T-helper 9 cell (primary cell): ENCODE data around the gene HORMAD2.
"Not testable (repeated sequence)": the region's sequence is repeated elsewhere in the genome, so short reads cannot be mapped to it uniquely, and the experiment has no call there.

Source experiments
- DNase-seq: peaks from one replicate; pipeline ENCODE4 v3.0.0-alpha.2; 2020

The HORMAD2 gene

DNA sequence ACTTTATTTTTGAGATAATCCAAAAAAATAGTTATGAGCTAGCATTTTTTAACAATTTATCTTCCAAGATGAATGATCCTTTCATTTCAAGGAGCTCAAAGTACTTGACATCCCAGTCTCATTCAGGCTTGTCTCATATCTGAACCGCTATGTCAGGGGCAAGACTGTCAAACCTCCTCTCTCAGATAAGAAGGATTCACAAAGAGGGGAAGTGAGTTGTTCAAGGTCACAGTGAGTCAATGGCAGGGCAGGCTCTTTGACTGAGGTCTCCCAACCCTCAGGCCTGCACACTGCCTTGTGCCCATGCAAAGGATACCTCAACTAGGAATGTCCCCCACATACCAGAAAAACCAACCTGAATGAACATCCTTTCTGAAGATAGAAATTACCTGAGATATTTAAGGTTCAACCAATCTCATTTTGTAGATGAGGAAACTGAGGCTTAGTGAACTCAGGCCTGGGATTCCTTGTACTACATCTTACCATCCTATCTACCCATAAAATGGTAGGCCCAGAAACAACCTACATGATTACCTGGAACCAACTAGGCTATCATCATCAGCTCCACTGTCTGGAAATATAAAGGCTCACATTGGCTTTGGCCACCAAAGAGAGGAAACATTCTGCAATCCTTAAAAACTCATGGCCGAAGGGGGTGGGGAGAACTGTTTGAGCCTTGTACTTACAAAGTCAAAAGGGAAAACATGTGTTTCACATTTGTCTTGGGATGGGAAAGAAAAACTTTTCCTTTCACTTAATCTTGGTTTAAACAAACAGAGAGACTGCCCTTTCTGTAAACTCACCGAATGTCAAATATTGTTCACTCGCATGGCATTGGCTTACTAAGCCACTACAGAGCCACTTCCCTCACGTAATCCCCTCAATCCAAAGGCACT is 115.2 kb downstream of the HORMAD2 start:
- DNase-seq = no peak

DNA sequence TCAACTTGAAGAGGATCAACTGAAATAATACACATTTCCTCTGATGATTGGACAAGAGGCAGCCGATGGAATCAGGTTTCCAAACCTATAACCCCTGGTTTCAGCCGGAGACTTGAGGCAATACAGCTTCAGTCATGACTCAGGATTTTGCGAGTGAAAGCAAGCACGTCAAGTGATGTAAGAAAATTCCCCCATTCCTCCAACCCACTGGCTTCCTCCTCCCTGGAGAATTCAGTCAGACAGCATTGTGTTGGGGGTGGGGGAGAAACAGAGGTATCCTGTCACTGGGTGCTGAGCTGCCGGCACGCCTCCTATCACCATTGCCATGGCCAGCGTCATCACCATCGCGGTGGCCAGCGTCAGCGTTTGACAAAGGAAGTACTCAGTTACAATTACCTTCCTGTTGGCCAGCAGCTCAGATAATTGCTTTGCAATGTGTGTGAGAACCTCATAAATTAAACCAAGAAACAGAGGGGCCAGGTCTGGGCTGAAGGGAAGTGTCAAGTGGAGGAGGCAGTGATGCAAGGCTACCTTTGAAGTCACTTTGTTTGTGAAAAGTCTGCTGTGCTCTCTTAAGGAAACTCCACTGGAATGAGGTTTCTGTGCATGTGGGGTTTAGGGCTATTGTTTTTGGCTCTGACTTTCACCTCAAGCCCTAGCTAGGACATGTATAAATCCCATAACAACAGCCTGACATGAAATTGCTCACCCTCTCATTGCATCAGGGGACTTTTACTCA is 116.0 kb downstream of the HORMAD2 start:
- no peak for DNase-seq

DNA sequence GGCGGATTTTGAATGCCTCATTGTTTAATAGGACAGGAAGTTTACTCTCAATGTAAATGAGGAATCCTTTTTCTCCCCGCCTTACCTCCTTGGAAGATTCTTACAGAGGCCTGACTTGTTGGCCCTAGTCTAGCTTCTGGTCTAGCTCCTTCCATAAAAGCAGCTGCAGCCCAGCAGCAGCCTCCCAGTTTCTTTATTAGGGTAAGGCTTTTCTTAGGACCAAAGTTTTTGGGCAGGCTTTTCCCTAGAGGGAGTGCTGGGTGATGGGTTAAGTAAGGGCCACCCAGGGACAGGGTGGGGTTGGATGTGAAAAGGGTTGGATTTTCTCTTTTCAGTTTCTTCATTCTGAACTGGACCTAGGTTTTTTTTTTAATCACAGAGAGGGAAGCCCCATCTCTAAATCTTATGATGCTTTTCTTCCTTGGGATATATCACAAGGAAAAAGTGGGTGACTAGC is 116.6 kb downstream of the HORMAD2 start:
- no peak for DNase-seq

DNA sequence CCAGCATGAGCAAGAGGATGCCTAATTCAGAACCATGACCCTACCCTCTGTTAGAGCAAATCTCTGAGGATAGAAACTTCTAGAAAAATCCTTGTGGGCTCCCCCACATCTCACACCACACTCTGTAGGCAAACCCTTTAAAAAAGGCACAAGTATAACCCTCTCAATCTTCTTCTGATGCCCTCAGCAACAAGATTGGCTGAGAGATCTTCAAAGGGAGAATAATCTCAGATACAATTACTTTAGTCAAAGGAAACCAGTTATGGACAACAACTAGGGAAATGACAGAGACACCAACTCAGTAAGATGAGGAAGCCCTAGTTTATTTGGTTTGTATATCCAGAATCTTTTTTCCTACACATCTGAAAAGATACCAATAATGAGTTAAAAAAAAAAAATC is 117.1 kb downstream of the HORMAD2 start:
- DNase-seq = no peak

DNA sequence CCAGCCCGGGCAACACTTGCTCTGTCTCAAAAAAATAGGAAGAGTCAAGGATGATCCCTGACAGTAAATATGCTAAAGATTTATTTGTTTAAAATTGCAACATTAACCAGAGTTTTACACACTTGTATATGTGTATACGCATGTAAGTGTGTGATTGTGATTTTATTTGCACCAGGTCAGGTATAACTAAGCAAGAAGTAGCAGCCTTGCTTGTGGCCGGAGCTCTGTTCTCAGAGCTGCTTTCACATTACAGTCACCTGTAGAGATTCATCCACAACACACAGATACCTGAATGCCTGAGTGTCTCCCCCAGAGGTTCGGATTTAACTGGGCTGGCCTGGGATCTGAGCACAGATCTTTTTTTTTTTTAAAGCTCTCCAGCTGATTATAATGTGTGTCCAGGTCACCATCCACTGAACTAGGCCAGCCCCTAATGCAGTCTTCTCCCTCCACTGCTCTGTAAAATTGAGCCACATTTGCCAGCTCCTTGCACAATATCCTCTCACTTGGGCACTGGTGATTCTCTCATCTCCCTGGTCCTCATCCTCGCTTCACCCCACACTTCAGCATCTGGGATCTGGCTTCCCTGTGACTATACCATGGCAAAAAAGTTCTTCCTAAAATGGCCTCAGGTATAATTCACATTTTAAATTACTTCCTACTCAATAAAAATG is 118.0 kb downstream of the HORMAD2 start:
- DNase-seq = no peak

DNA sequence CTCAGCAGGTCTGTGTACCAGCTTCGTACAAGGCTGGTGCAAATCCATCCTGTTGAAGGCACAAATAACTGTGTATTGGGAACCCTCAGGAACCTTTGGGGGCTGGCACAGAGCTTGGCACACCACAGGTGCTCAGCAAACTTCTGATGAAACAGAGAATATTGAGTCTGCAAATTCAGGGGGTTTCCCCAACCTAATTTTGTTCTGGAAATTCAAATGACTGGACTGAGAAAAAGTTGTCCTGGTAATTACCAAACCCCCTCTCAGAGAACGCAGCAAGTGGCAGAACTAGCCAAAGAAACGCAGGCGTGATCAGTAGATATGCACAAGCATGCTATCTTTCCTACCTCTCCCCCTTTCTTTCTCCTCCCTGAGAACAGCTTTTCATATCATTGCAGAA is 118.7 kb downstream of the HORMAD2 start:
- no peak for DNase-seq

DNA sequence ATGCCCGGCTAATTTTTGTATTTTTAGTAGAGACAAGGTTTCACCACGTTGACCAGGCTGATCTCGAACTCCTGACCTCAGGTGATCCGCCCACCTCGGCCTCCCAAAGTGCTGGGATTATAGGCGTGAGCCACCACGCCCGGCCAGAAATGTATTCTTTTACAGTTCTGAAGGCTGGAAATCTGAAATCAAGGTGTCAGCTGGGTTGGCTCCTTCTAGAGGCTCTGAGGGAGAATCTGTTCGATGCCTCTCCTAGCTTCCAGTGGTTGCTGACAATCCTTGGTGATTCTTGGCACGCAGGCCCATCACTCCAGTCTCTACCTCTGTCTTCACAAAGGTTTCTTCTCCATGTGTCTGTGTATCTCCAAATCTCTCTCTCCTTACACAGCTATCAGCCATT is 120.6 kb downstream of the HORMAD2 start:
- DNase-seq = not testable (repeated sequence)

DNA sequence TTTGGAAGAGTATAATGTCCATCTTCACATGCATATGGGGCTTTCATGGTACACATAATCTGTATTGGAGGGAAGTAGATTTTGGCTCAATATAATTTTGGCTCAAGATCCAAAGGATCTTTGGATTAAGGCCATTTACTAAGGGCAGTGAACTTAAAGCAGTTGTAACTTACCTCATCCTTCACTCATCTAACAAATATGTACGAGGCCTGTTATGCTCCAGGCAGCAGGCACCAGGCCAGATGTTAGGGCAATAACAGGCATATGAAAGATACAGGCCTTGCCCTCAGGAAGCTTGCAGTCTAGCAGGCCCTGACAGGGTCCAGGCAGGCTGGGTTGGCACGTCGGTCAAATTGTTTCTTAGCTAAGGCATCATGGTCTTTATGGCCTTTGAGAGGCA is 121.7 kb downstream of the HORMAD2 start:
- DNase-seq = no peak

DNA sequence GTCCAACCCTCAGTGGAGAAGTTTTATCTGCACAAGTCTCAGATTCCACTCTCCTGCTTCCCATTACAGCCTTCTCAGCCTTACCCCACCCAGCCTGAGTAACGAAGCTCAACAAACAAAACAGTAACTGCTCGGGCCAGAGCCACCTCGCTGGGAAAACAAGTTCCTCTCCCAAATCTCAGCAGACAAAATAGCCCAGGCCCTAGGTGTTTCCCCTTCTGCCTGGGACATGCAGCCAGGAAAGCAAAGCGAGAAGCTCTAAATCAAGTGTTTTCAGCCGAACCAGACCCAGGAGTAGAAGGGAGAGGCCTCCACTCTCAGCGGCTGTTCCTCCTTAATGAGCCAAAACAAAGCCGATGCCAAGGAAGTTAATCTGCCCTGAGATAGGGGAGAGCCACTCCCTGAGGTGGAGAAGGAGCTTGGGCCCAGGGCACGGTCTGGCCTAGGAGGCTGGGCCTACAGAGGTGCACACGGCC is 122.3 kb downstream of the HORMAD2 start:
- no peak for DNase-seq

DNA sequence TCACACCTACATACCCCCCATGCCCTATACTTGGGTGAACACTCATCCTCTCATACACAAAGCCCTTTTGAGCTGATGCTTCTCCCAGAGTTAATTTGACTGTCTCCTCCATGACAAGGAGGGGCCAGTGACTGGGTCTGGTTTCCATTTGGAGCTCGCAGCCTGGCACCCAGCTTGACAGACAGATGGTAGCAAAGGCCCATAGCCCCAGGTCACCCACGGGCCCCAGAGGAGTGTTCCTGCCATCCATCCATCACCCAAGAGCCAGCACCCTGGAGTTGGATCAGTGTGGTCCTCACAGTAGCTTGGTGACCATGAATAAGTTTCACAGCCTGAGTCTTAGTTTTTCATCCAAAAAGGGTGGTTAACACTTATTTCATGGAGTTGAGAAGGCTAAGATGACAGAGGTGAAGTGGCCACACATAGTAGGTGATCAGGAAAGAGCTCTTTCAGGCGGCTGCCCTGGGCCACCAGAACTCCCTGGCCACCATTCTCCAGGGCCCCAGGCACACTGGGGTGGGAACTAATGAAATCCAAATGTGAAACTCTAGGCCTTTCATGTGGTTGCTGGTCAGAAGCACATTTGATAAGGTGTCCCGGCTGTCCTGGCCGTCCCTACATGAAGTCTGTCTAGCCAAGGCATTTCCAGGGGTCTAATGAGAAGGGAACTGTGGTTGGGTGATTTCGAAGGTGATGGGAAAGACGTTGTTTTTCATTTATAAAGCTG is 123.9 kb downstream of the HORMAD2 start:
- no peak for DNase-seq

DNA sequence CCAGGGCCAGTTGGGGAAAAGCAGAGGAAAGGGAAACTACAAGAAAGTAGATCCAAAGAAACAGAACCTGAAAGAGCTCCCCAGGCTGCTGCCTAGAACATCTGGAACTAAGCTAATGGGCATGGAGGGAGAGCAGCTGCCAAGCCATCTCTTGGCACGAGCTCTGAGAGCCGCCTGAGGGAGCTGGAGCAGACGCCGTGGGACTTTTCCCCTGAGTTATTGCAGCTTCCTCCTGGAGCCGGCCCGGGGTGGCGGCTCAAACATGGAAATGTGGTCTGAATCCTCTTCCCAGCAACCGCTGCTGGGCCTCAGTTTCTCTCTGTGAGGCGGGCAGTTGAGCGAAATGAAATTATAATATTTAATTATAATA is 124.5 kb downstream of the HORMAD2 start:
- DNase-seq = no peak

DNA sequence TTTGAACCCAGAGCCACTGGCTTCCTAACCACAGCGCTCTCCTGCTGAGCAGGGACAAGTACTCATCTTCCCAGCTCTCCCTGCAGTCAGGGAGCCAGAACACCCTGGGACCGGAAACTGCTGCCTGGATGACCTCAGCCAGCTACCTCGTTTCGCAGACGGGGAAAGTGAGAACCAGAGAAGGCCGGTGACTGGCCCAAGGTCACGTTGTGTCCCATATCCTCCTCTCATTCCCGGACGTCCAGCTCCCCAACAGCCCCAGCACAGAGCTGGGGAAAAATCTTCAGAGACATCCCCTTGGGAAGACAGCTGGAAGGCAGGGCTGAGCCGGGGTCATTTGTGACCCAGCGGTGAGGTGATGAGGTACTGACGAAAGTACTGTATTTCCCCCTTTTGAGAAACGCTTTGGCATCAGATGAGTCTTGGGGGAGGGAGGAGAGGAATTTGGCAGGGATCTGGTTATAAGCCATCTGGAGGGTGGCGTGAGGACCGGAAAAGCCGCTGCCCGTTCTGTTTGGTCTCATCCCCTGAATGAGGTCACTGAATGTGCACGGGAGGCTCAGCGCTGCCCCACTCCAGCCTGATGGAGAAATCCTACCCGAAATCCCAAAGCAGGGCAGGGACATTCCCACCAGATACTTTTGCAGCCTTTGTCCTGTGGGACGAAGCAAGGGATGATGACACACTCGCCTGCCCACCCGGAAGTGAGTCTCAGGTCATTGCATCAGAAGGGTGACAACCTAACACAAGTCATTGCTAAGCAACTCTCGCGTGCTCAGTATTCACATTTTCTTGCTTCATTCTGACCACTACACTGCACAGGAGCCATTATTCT is 125.2 kb downstream of the HORMAD2 start:
- DNase-seq = no peak

DNA sequence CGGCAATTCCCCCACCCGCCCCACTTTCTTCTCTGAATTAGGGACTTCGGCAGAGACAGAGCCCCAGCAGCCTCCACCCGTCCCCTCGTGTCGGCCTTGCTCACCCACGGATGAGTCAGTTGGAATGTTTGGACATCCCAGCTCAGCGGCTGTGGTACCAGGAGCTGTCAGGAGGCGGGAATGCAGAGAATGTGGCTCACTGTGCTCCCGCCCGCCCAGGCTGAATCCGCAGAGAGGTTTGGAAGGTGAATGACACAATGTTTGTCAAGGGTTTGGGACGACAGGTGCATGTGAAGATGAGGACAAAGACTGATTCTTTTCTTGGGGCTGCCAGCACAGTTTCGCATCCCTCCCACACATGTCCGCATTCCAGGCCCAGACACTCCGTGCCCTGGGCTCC is 126.7 kb downstream of the HORMAD2 start:
- DNase-seq = no peak

DNA sequence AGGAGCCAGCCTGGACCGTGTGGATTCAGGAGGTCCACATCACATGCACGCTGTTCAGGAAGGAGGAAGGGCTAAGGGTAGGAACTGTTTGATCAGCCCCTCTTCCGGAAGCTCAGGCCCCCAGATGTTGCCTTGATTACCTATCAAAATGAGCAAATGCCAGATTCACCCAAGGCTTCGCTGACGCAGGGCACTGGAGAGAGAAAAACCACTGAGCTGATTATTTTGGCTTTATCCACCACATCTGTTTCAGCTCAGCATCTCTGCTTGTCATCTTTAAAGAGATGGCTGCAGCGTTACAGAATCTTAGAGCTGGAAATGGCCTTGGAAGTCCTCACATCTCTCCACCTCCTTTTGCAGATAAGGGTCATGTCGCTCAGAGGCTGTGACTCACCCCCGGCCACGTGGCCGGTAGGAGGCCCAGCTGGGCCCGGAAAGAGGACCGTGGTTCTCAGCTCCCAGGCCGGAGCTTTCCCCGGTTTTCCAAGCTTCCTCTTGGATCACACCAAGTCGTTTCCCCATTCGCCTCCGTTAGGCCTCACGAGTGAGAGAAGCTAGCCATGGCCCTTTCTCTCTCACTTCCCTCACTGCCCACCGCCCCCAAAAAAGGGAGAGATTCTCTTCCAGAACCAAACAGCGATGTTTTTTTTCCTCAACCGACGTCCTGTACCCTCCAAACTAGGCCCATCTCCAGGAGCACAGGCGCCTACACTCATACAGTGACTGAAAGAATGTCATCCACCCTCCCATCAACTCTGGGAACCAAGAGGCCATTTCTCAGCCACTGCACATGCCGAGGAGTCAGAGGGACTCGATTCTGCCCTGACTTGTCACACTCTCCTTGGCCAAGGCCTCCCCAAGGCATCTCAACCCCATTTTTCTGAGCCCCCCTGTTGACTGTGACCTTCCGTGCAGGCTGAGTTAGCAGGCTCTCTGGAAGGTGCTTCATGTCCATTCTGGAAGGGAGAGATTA is 128.7 kb downstream of the HORMAD2 start:
- no peak for DNase-seq

DNA sequence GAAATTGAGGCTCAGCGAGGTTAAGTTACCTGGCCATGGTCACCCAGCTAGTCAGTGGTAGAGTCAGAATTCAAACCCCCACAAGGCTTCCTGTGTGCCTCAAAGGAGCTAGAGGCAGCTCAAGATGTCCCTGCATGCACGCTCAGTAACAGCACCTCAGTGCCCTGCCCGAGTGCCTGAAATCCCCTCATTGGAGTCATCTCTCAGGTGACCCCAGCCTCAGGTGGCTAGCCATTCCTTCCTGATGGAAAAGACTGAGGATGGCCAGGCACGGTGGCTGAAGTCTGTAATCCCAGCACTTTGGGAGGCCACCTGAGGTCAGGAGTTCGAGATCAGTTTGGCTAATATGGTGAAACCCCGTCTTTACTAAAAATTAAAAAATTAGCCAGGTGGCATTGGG is 129.4 kb downstream of the HORMAD2 start:
- DNase-seq = no peak

DNA sequence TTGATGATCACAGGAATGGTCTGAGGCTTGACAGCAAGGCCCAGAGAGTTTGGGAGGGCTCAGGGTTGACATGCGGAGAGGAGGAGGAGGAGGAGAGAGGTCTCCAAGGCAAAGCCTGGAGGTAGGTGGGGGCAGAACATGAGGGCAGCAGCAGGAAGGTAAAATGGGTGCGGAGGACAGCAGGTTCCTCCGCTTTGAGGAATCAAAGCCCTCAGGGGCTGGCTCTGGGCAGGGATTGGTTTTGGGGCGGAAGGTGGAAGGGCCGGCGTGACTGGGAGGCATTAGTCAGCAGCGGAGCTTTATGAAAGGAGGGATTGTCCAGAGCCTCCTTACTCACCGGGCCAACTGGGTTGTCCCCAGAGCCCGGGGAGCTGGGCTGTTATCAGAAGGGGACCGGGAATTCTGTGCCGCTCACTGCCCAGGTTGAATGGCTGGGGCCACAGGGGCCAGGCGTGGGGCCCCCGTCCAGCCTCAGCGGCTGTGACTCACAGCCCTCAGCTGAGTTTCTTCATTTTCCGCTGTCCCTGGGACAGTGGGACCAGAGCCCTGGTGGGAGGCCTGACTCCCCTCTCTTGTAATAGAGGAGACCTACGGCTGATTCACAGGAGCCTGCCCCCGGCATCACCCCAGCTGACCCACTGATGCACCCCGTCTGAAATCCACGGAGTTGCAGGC is 130.1 kb downstream of the HORMAD2 start:
- no peak for DNase-seq

DNA sequence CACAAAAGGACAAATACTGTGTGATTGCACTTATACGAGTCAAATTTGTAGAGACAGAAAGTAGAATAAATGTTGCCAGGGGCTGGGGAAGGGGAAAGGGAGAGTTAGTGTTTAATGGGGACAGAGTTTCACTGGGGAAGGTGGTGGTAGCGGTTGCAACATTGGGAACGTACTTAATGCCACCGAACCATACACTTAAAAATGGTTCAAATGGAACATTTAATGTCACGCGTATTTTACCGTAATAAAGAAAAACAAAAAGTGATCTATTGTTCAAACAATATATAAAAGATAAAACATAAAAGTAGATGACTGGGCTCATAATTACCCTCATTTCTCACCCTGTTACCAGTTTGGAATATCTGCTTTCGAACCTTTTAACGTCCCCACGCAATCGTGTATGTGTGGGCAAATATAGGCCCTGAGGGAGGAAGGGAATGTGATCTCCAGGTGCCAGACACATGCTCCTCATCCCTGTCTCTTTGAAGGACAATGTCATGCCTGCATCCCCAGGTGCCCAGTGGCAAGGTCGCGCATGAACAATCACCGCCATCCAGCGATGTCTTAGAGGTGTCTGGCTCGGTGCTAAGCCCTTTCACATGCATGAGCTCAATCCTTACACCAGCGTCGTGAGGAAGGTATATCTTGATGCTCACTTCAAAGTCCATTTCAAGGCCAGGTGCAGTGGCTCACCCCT is 131.0 kb downstream of the HORMAD2 start:
- DNase-seq = no peak

DNA sequence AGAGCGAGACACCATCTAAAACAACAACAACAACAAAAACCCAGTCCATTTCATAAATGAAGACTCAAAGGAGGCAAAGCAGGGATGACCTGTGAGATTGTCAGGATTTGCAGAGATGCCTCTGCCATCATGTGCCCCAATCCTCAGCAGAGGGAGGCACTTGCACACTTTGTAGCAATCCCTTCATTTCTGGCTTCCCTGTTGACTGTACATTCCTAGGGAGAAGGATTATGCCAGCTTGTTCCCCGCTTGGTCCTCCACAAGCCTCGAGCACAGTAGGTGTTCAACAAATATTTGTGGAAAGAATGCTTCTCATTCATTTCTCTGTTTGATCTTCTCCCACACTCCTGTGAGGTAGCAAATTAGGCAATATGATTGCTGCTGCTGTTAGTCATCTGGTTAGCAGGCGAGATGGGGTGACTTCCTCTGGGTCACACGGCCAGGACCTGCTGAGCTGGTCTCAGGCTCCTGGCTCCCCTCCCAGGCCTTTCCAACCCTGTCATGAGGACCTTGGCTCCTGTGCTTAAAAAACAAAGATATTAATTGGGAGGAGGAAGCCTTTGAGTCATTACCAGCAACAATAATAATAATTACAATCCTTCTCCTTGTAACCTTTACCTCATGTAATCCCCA is 132.2 kb downstream of the HORMAD2 start:
- no peak for DNase-seq

DNA sequence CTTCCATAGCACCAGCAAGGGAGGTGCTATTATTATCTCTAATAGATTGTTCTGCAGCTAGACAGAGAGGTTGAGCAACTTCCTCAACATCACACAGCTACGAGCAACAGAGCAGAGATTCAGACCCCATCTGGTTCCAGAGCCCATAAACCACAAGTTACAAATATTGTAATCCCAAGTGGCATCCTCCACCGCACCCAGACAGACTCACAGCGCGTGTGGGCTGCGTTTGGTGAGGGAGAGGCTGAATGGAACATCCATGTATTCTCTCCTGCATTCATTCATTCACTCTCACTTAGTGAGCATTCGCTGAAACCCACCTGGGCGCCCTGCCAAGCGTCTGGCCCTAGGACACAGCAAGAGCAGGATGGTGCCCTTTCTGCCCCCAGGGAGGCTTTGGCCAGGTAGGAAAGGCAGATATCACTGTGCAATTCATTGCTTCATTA is 132.8 kb downstream of the HORMAD2 start:
- no peak for DNase-seq
